A549 (cell line): Measurements from ENCODE around the gene ADAM19.
"Not testable (repeated sequence)": the region's sequence is repeated elsewhere in the genome, so short reads cannot be mapped to it uniquely, and the experiment has no call there.

Experiments
- GATA3 ChIP-seq: IDR thresholded peaks from 2 replicates; pipeline ENCODE4 v1.6.1; 2012; ENCODE audit warnings: borderline replicate concordance
- MAFK ChIP-seq: fragments of 450-650 bp; IDR thresholded peaks from 2 replicates; pipeline ENCODE4 v1.6.1; 2014; ENCODE audit not compliant: partially characterized antibody
- PHF8 ChIP-seq: fragments of 200-600 bp; sonication (generic); IDR thresholded peaks from 2 replicates; pipeline ENCODE4 v1.6.1; 2016; ENCODE audit warnings: low read depth, mild to moderate bottlenecking, antibody characterized with exemption, moderate library complexity, borderline replicate concordance
- ZC3H11A ChIP-seq: fragments of 450-650 bp; IDR thresholded peaks from 2 replicates; pipeline ENCODE4 v1.6.1; 2014; ENCODE audit warnings: antibody characterized with exemption, mild to moderate bottlenecking
- ZSCAN20 ChIP-seq: fragments of 250-450 bp; sonication (Bioruptor Pico); IDR thresholded peaks from 2 replicates; pipeline ENCODE4 v1.8.0; 2022; ENCODE audit warnings: mild to moderate bottlenecking, moderate library complexity

DNA sequence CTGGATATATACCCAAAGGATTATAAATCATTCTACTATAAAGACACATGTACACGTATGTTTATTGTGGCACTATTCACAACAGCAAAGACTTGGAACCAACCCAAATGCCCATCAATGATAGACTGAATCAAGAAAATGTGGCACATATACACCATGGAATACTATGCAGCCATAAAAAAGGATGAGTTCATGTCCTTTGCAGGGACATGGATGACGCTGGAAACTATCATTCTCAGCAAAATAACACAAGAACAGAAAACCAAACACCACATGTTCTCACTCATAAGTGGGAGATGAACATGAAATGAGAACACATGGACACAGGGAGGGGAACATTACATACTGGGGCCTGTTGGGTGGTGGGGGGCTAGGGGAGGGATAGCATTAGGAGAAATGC lies 92.9 kb downstream of the ADAM19 start:
- TF ChIP-seq MAFK, ZC3H11A, ZSCAN20, PHF8, GATA3: not testable (repeated sequence)
